HepG2 (cell line): Measurements from ENCODE around the gene MRPL27. TPM values are rescaled to one million over a fixed set of nuclear protein-coding genes. Genes with fewer than 3 reads are reported as not detected.

ENCODE experiments used
- ATF6 ChIP-seq: sonication (generic); formaldehyde crosslinking; conservative IDR thresholded peaks from 2 replicates; pipeline ENCODE4 v1.4.0; 2020; ENCODE audit warnings: missing genetic modification reagents
- ATF7-NPFF ChIP-seq: sonication (generic); formaldehyde crosslinking; IDR thresholded peaks from 2 replicates; pipeline ENCODE4 v1.8.1; 2023; ENCODE audit warnings: mild to moderate bottlenecking, low read depth, missing genetic modification reagents, moderate library complexity
- CEBPG ChIP-seq: IDR thresholded peaks from 2 replicates; pipeline ENCODE4 v1.6.1; 2016
- DNMT3B ChIP-seq: conservative IDR thresholded peaks from 2 replicates; pipeline ENCODE4 v1.6.1; 2016; ENCODE audit warnings: missing biosample characterization, control low read depth
- EEA1 ChIP-seq: sonication (generic); formaldehyde crosslinking; IDR thresholded peaks from 2 replicates; pipeline ENCODE4 v1.5.1; 2020; ENCODE audit warnings: mild to moderate bottlenecking, missing genetic modification reagents, borderline replicate concordance
- HNRNPK ChIP-seq: fragments of 200-400 bp; formaldehyde crosslinking; IDR thresholded peaks from 2 replicates; pipeline ENCODE4 v1.6.1; 2018; ENCODE audit warnings: low read length, low read depth, moderate library complexity, mild to moderate bottlenecking; ENCODE audit not compliant: poor library complexity, severe bottlenecking
- HOXA5 ChIP-seq: sonication (generic); formaldehyde crosslinking; IDR thresholded peaks from 2 replicates; pipeline ENCODE4 v1.4.0; 2020; ENCODE audit warnings: missing genetic modification reagents
- HOXA9 ChIP-seq: sonication (generic); formaldehyde crosslinking; IDR thresholded peaks from 2 replicates; pipeline ENCODE4 v1.8.1; 2022; ENCODE audit warnings: missing genetic modification reagents, mild to moderate bottlenecking, moderate library complexity, borderline replicate concordance
- PHF20 ChIP-seq: sonication (generic); formaldehyde crosslinking; IDR thresholded peaks from 2 replicates; pipeline ENCODE4 v1.5.0; 2020; ENCODE audit warnings: mild to moderate bottlenecking, missing genetic modification reagents
- PLSCR1 ChIP-seq: sonication (generic); formaldehyde crosslinking; IDR thresholded peaks from 2 replicates; pipeline ENCODE4 v1.5.0; 2020; ENCODE audit warnings: missing genetic modification reagents, mild to moderate bottlenecking, borderline replicate concordance
- PREB ChIP-seq: sonication (generic); formaldehyde crosslinking; IDR thresholded peaks from 2 replicates; pipeline ENCODE4 v1.4.0; 2020; ENCODE audit warnings: missing genetic modification reagents
- SIN3A ChIP-seq: IDR thresholded peaks from 2 replicates; pipeline ENCODE4 v1.6.1; 2011; ENCODE audit warnings: low read depth, mild to moderate bottlenecking, control low read depth, low read length, borderline replicate concordance
- SMARCC2 ChIP-seq: fragments of 450-650 bp; IDR thresholded peaks from 2 replicates; pipeline ENCODE4 v1.6.1; 2017; ENCODE audit warnings: antibody characterized with exemption, mild to moderate bottlenecking
- THAP11 ChIP-seq: IDR thresholded peaks from 2 replicates; pipeline ENCODE4 v1.6.1; 2016; ENCODE audit warnings: missing biosample characterization, missing genetic modification reagents
- ZBTB7B ChIP-seq: sonication (generic); formaldehyde crosslinking; IDR thresholded peaks from 2 replicates; pipeline ENCODE4 v1.4.0; 2020; ENCODE audit warnings: missing genetic modification reagents
- ZNF24 ChIP-seq: fragments of 450-650 bp; IDR thresholded peaks from 2 replicates; pipeline ENCODE4 v1.6.1; 2017; ENCODE audit warnings: antibody characterized with exemption, mild to moderate bottlenecking
- ZNF264 ChIP-seq: sonication (generic); formaldehyde crosslinking; IDR thresholded peaks from 2 replicates; pipeline ENCODE4 v1.4.0; 2020; ENCODE audit warnings: missing genetic modification reagents
- ZNF335 ChIP-seq: sonication (generic); formaldehyde crosslinking; IDR thresholded peaks from 2 replicates; pipeline ENCODE4 v1.4.0; 2020; ENCODE audit warnings: missing genetic modification reagents
- ZNF512B ChIP-seq: sonication (generic); formaldehyde crosslinking; IDR thresholded peaks from 2 replicates; pipeline ENCODE4 v1.5.1; 2020; ENCODE audit warnings: missing genetic modification reagents, mild to moderate bottlenecking, borderline replicate concordance
- ZNF589 ChIP-seq: sonication (generic); formaldehyde crosslinking; conservative IDR thresholded peaks from 2 replicates; pipeline ENCODE4 v1.8.0; 2022; ENCODE audit warnings: mild to moderate bottlenecking, moderate library complexity, missing genetic modification reagents
- ZNF800 ChIP-seq: sonication (generic); formaldehyde crosslinking; IDR thresholded peaks from 2 replicates; pipeline ENCODE4 v1.4.0; 2020; ENCODE audit warnings: missing genetic modification reagents
- polyA plus RNA-seq, 8 experiments: library from polyadenylated mRNA; depleted of rRNA in 3 of 8; stranded (reverse) in 7 of 8; unstranded in 1 of 8; fragments of >200 nt; fragmentation: Illumina TruSeq in 4 of 8; extraction: Trizol in 4 of 8; gene quantifications; 2 replicates each; pipeline versions ENCODE4 v1.2.1 to v1.2.3, GENCODE V29; 2011 to 2016; ENCODE audit warnings: low read depth in 4 of 8, missing spikeins in 1 of 8, mixed read lengths in 1 of 8; ENCODE audit not compliant: insufficient read depth in 1 of 8
- total RNA-seq, 5 experiments: library from RNA; depleted of rRNA; stranded (reverse); fragments of >200 nt; fragmentation: Illumina TruSeq; extraction: Trizol; gene quantifications; 2 replicates each; pipeline ENCODE4 v1.2.3, GENCODE V29; 2016; ENCODE audit warnings: low read depth in 1 of 5

Gene MRPL27
- total and polyA plus RNA-seq, 2 of the 13 experiments (the other 11 are each of a cell fraction or from before 2014, with no cell fraction given) = 137 to 217 TPM

- TF ChIP-seq ZNF800 (no peak), SIN3A (peak; percentile 62; the same call in 1 of the 2 replicates), ZNF512B (CRISPR knock-in tag) (no peak), PLSCR1 (CRISPR knock-in tag) (no peak), CEBPG (CRISPR knock-in tag) (peak; percentile 78), HOXA9 (no peak), EEA1 (CRISPR knock-in tag) (peak; percentile 79; the same call in 1 of the 2 replicates), HNRNPK (no peak), ATF6 (CRISPR knock-in tag) (no peak), ZNF24 (0 out of 2 replicates have a peak, but pooled peaks have one; percentile 42), ZNF335 (CRISPR knock-in tag) (no peak), ATF7-NPFF (no peak), THAP11 (CRISPR knock-in tag) (no peak), ZNF264 (CRISPR knock-in tag) (no peak), HOXA5 (no peak), SMARCC2 (no peak), DNMT3B (CRISPR knock-in tag) (peak; percentile 86; the same call in 1 of the 2 replicates), PREB (no peak), ZNF589 (CRISPR knock-in tag) (no peak), ZBTB7B (CRISPR knock-in tag) (no peak), PHF20 (CRISPR knock-in tag) (no peak)
These were observed 23.5 kb upstream of the MRPL27 start (continued) for GRCh38 chr17:50396261-50397110.
